HCT116 (cell line): ENCODE results near the gene BAZ1B. TPM values are rescaled to one million over a fixed set of nuclear protein-coding genes. Genes with fewer than 3 reads are reported as not detected.

Source experiments
- ATAC-seq: fragments of 200-7000 bp; cut with Tn5 transposase; 2 replicates; pipeline ENCODE4 v1.9.1; 2020; ENCODE audit warnings: mild to moderate bottlenecking, moderate library complexity
- BruUV-seq: library from RNA; stranded (reverse); fragments of 400-500 nt; replicated peaks from 2 replicates; lab custom pipeline; 2021; lab: Mats Ljungman, UMichigan
- CTCF ChIA-PET: fragments of 300-600 bp; sonication (Branson Sonifier 250); formaldehyde crosslinking; loops from one replicate; lab custom pipeline; 2021; ENCODE audit warnings: antibody characterized with exemption; lab: Charles Lee
- POLR2A ChIA-PET: fragments of 300-600, 350-600 bp; sonication (Branson Sonifier 250); formaldehyde crosslinking; loops from one replicate; lab custom pipeline; 2021; ENCODE audit warnings: antibody characterized with exemption; lab: Charles Lee
- RAD21 ChIA-PET, 2 experiments: fragments of 300-600 bp; sonication (Branson Sonifier 250); formaldehyde crosslinking; loops; one replicate each; lab custom pipeline; 2023; ENCODE audit warnings: low total read pairs in 2 of 2; ENCODE audit not compliant: uncharacterized antibody in 2 of 2, unreplicated experiment in 2 of 2, low non-redundant PET in 1 of 2; lab: Charles Lee
- DNase-seq: peaks from one replicate; pipeline ENCODE4 v3.0.0-alpha.2; 2010; ENCODE audit warnings: low read depth, low spot score
- H2AFZ ChIP-seq: fragments of 200-600 bp; shearing (Covaris generic), sonication (generic); 2 replicates; pipeline ENCODE4 v1.6.1; 2017; ENCODE audit warnings: low read depth, mixed run types, mixed read lengths, antibody characterized with exemption, low read length; ENCODE audit not compliant: poor library complexity, severe bottlenecking
- H3K27ac ChIP-seq: 2 replicates; pipeline ENCODE4 v1.5.1; 2012; ENCODE audit warnings: low read depth, low read length
- H3K27me3 ChIP-seq: fragments of 200-600 bp; sonication (generic); 2 replicates; pipeline ENCODE4 v1.6.1; 2016; ENCODE audit warnings: mixed run types, low read length, mixed read lengths; ENCODE audit not compliant: insufficient read depth
- H3K36me3 ChIP-seq, 2 experiments: fragments of 200-500 bp in 1 of 2; fragments of 200-600 bp in 1 of 2; sonication (Bioruptor generic) in 1 of 2; sonication (generic) in 1 of 2; 2 replicates each; pipeline versions ENCODE4 v1.5.1 to v1.6.1; 2014 to 2016; ENCODE audit warnings: low read length in 2 of 2, inconsistent platforms in 1 of 2, mixed read lengths in 1 of 2, mixed run types in 1 of 2; ENCODE audit not compliant: insufficient read depth in 2 of 2, control insufficient read depth in 1 of 2
- H3K4me1 ChIP-seq, 2 experiments: fragments of 200-600 bp in 1 of 2; sonication (generic) in 1 of 2; 2 replicates each; pipeline versions ENCODE4 v1.5.1 to v1.6.1; 2012 to 2017; ENCODE audit warnings: low read length in 2 of 2, inconsistent platforms in 1 of 2, mild to moderate bottlenecking in 1 of 2, mixed read lengths in 1 of 2, mixed run types in 1 of 2, moderate library complexity in 1 of 2; ENCODE audit not compliant: insufficient read depth in 2 of 2, control insufficient read depth in 1 of 2
- H3K4me2 ChIP-seq: fragments of 200-600 bp; sonication (generic); 2 replicates; pipeline ENCODE4 v1.6.1; 2017; ENCODE audit warnings: mixed run types, low read length, mixed read lengths
- H3K4me3 ChIP-seq, 2 experiments: fragments of 200-600 bp in 1 of 2; sonication (generic) in 1 of 2; replicated peaks in 1 of 2; 2 replicates each; pipeline ENCODE4 v1.5.1; 2011 to 2016; ENCODE audit warnings: low read length in 2 of 2, control low read depth in 1 of 2, low read depth in 1 of 2, mild to moderate bottlenecking in 1 of 2, mixed read lengths in 1 of 2, mixed run types in 1 of 2
- H3K79me2 ChIP-seq: fragments of 200-600 bp; sonication (generic); 2 replicates; pipeline ENCODE4 v1.6.1; 2017; ENCODE audit warnings: mild to moderate bottlenecking, mixed run types, low read length, moderate library complexity, mixed read lengths; ENCODE audit not compliant: insufficient read depth
- H3K9ac ChIP-seq: fragments of 200-600 bp; sonication (generic); 2 replicates; pipeline ENCODE4 v1.6.1; 2016; ENCODE audit warnings: low read length, mixed read lengths
- H3K9me2 ChIP-seq: fragments of 200-600 bp; sonication (generic), shearing (Covaris generic); 2 replicates; pipeline ENCODE4 v1.6.1; 2017; ENCODE audit warnings: mixed run types, mild to moderate bottlenecking, moderate library complexity; ENCODE audit not compliant: insufficient read depth
- H3K9me3 ChIP-seq, 2 experiments: fragments of 200-500 bp in 1 of 2; fragments of 200-600 bp in 1 of 2; sonication (Bioruptor generic) in 1 of 2; sonication (generic) in 1 of 2; 2 replicates each; pipeline ENCODE4 v1.6.1; 2014 to 2017; ENCODE audit warnings: low read length in 2 of 2, mixed read lengths in 2 of 2, inconsistent platforms in 1 of 2, low read depth in 1 of 2, mild to moderate bottlenecking in 1 of 2, mixed run types in 1 of 2, moderate library complexity in 1 of 2; ENCODE audit not compliant: control insufficient read depth in 1 of 2, insufficient read depth in 1 of 2
- H4K20me1 ChIP-seq: fragments of 200-600 bp; sonication (generic), shearing (Covaris generic); 2 replicates; pipeline ENCODE4 v1.6.1; 2017; ENCODE audit warnings: mixed run types, mild to moderate bottlenecking, moderate library complexity; ENCODE audit not compliant: insufficient read depth
- ATF3 ChIP-seq: IDR thresholded peaks from 2 replicates; pipeline ENCODE4 v1.6.1; 2012
- CBX3 ChIP-seq: IDR thresholded peaks from 2 replicates; pipeline ENCODE4 v1.6.1; 2012; ENCODE audit warnings: low read depth
- CEBPB ChIP-seq: IDR thresholded peaks from 2 replicates; pipeline ENCODE4 v1.6.1; 2012; ENCODE audit warnings: low read depth
- CTCF ChIP-seq, 3 experiments: fragments of 200-600 bp in 1 of 3; sonication (generic) in 1 of 3; IDR thresholded peaks in 2 of 3; conservative IDR thresholded peaks in 1 of 3; 2 replicates each; pipeline ENCODE4 v1.5.1; 2012 to 2017; ENCODE audit warnings: low read depth in 2 of 3, low read length in 2 of 3, antibody characterized with exemption in 1 of 3, borderline replicate concordance in 1 of 3, control low read depth in 1 of 3, mild to moderate bottlenecking in 1 of 3, mixed read lengths in 1 of 3, mixed run types in 1 of 3, moderate library complexity in 1 of 3; ENCODE audit not compliant: insufficient read depth in 1 of 3
- EGR1 ChIP-seq: IDR thresholded peaks from 2 replicates; pipeline ENCODE4 v1.6.1; 2012; ENCODE audit warnings: low read depth
- ELF1 ChIP-seq: IDR thresholded peaks from 2 replicates; pipeline ENCODE4 v1.6.1; 2012; ENCODE audit warnings: low read depth, borderline replicate concordance
- EZH2 ChIP-seq: fragments of 200-600 bp; sonication (generic); IDR thresholded peaks from 2 replicates; pipeline ENCODE4 v1.6.1; 2017; ENCODE audit warnings: antibody characterized with exemption, mixed run types
- EZH2phosphoT487 ChIP-seq: fragments of 200-600 bp; IDR thresholded peaks from 2 replicates; pipeline ENCODE4 v1.6.1; 2018; ENCODE audit warnings: antibody characterized with exemption, borderline replicate concordance
- FOSL1 ChIP-seq: IDR thresholded peaks from 2 replicates; pipeline ENCODE4 v1.6.1; 2012; ENCODE audit warnings: low read depth
- MAX ChIP-seq: IDR thresholded peaks from 2 replicates; pipeline ENCODE4 v1.6.1; 2012
- POLR2A ChIP-seq: IDR thresholded peaks from 2 replicates; pipeline ENCODE4 v1.7.0; 2011; ENCODE audit warnings: borderline replicate concordance; ENCODE audit not compliant: insufficient read depth, insufficient read length; ENCODE audit errors: extremely low read depth
- POLR2AphosphoS5 ChIP-seq: IDR thresholded peaks from 2 replicates; pipeline ENCODE4 v1.6.1; 2011; ENCODE audit warnings: mild to moderate bottlenecking, low read depth, low read length, moderate library complexity
- RAD21 ChIP-seq: IDR thresholded peaks from 2 replicates; pipeline ENCODE4 v1.6.1; 2012; ENCODE audit warnings: low read depth, mild to moderate bottlenecking
- REST ChIP-seq: IDR thresholded peaks from 2 replicates; pipeline ENCODE4 v1.6.1; 2012; ENCODE audit warnings: low read depth
- SIN3A ChIP-seq: IDR thresholded peaks from 2 replicates; pipeline ENCODE4 v1.6.1; 2012; ENCODE audit warnings: low read depth
- SP1 ChIP-seq: IDR thresholded peaks from 2 replicates; pipeline ENCODE4 v1.6.1; 2012; ENCODE audit warnings: low read depth
- ZNF274 ChIP-seq: fragments of 200-500 bp; sonication (Bioruptor generic); IDR thresholded peaks from 2 replicates; pipeline ENCODE4 v1.6.1; 2014; ENCODE audit warnings: mild to moderate bottlenecking, low read depth, low read length, inconsistent platforms
- intact Hi-C: fragments of 100-400 bp; cut with micrococcal nuclease; formaldehyde crosslinking; loops from 2 replicates; pipeline ENCODE4 v1.10.0; 2022
- total RNA-seq: library from RNA; stranded (reverse); gene quantifications from one replicate; pipeline ENCODE4 v1.2.1, GENCODE V29; 2021; ENCODE audit not compliant: unreplicated experiment

Gene BAZ1B
- total RNA-seq, 1 experiment from 2014 or later: 81.1 TPM

GRCh38 chr7:73432676-73433075 is 89.4 kb downstream of the BAZ1B start:
- Histone ChIP-seq H2AFZ (no peak overlapping the region), H4K20me1 (no peaks in the 10 kb centered on the region), H3K4me2 (peak overlapping the region; percentile 90), H3K4me1 (peaks cover 2 to 18% of the 10 kb centered on the region in 2 experiments; a peak in 3 of 4 replicates), H3K9ac (no peak overlapping the region), H3K79me2 (no peaks in the 10 kb centered on the region), H3K4me3 (no peak overlapping the region; a peak in 1 of 4 replicates), H3K27me3 (no peaks in the 10 kb centered on the region), H3K27ac (no peak overlapping the region), H3K9me2 (no peaks in the 10 kb centered on the region), H3K36me3 (no peaks in the 10 kb centered on the region), H3K9me3 (no peaks in the 10 kb centered on the region)
- ChIA-PET CTCF (interaction anchor here (0.8 kb wide), 1 partner anchor 109 kb away, joined by 3 read pairs; no protein-coding TSS in a partner anchor), RAD21 (no interaction called here), POLR2A (no interaction called here)
- no TSS peak for BruUV-seq
- no peak for ATAC-seq
- TF ChIP-seq MAX (no peak), CTCF (IDR thresholded peaks at IDR 0.05 in 2 of 3, conservative IDR thresholded peaks at IDR 0.05 in 1 of 3; ENCODE audit: borderline replicate concordance in 1 of 3, insufficient read depth in 1 of 3, low read depth in 2 of 3, low read length in 2 of 3) (no peak), CBX3 (no peak), RAD21 (no peak), ZNF274 (no peak), SIN3A (no peak), EZH2 (no peak), POLR2AphosphoS5 (no peak), ELF1 (no peak), EZH2phosphoT487 (no peak), ATF3 (no peak), FOSL1 (no peak), REST (no peak), SP1 (no peak), CEBPB (no peak), EGR1 (no peak), POLR2A (no peak)
- intact Hi-C loops: no loop called here
- no peak for DNase-seq
